ENCODE results near the gene CTNNBL1. TPM values are rescaled to one million over a fixed set of nuclear protein-coding genes. Genes with fewer than 3 reads are reported as not detected.

Gene CTNNBL1
- total RNA-seq, 2 experiments from 2014 or later = 66.4 to 75.4 TPM

DNA sequence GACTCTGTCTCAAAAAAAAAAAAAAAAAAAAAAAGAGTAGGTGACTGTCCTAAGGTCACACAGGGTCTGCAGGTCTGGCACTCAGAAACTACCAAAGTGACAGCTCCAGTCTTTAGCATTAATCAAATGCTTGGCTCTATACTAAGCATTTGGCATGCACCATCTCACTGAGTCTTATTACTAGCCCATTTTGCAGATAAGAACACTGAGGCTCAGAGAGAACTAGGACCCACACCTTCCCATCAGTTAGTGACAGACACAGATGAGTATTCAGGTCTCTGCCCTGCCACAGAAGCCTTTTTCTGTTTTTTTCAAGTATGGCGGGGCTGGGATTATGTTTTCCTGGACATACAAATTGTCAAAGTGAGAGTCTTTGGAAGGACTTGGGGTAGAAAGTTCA, 186.0 kb downstream of the CTNNBL1 start:
- Mint-ChIP-seq H3K36me3 (ENCODE audit: low read depth) (no peaks in the 10 kb centered on the region), H3K4me3 (no peak overlapping the region), H3K4me1 (ENCODE audit: low read depth) (no peaks in the 10 kb centered on the region), H3K27me3 (ENCODE audit: low read depth) (no peaks in the 10 kb centered on the region), H3K27ac (no peak overlapping the region), H3K9me3 (no peaks in the 10 kb centered on the region)
- intact Hi-C loops (cut with micrococcal nuclease) = no loop called here
- CTCF ChIA-PET = no interaction called here
- no peak for DNase-seq

DNA sequence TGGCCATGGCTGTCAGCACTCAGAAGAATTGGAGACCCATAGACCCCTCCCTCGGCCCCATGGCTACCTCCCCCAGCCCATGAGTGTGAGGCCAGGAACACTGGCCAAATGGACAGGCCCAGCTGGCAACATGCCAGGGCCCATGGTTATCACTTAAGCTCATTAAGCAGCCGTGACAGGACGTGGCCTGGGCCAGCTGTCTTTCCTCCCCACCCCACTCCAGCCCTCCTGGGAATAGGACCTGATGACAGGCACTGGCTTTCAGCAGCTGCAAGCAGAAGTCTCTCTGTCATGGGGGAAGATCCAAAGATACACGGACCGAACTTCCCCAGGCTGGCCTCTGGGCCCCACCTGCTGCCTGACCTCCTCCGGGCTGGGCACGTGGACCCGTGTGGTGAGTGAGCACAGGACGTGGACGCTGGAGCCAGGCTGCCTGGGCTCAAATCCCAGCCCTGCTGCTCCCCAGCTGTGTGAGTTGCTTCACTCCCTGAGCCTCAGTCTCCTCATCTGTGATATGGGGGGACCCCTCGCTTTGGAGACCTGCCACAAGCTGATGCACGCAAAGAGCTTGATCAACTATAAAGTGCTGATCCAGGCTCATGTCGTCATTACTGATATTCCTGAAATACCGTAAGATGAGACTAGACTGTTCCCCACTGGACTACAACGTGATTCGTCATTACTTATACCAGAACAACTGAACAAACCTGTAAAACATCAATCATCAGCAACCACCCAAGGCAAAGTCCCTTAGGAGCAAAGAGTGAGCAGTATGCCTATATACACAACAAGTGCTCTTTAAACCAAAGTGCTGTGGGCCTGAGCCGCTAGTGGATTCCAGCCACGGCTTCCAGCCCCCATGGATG, 187.1 kb downstream of the CTNNBL1 start:
- no peak for DNase-seq
- Mint-ChIP-seq H3K4me3 (no peak overlapping the region), H3K9me3 (no peaks in the 10 kb centered on the region), H3K27me3 (ENCODE audit: low read depth) (no peaks in the 10 kb centered on the region), H3K36me3 (ENCODE audit: low read depth) (no peaks in the 10 kb centered on the region), H3K27ac (no peak overlapping the region), H3K4me1 (ENCODE audit: low read depth) (no peaks in the 10 kb centered on the region)
- CTCF ChIA-PET = no interaction called here
- intact Hi-C loops (cut with micrococcal nuclease) = no loop called here

DNA sequence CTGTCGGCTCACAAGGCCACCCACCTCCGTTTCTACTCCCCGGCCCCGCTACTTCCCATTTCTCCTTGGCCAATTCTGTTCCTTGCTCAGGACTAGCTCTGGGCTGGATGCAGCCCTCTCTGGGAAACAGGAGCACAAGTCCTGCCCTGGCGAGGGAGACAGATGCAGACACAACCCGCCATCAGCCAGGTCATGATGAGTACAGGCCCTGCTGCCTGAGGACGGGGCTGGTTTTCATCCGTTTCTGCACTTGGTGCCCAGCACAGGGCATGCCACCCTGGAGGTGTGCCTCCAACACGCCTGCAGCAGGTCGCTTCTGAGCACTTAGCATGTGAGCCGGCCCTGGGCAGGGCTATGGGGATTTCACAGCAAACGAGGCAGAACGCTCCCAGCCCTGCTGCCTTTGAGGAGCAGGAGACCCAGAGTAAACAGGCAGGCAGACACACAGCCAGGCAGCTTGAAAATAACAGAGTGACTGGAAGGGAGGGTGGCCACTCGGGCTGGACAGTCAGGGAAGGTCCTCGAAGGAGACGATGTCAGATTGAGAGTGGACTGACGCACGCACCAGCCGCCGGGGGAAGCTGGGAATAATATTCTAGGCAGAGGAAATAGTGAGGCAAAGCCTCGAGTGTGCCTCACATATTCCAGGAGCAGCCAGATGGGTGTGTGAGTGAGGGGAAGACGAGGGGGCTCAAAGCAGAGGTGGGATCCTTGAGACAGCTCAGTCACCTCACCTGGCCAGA, 187.9 kb downstream of the CTNNBL1 start:
- Mint-ChIP-seq H3K27ac (no peak overlapping the region), H3K36me3 (ENCODE audit: low read depth) (no peaks in the 10 kb centered on the region), H3K4me3 (no peak overlapping the region), H3K27me3 (ENCODE audit: low read depth) (no peaks in the 10 kb centered on the region), H3K9me3 (no peaks in the 10 kb centered on the region), H3K4me1 (ENCODE audit: low read depth) (no peaks in the 10 kb centered on the region)
- CTCF ChIA-PET = no interaction called here
- DNase-seq = no peak
- intact Hi-C loops (cut with micrococcal nuclease) = no loop called here

DNA sequence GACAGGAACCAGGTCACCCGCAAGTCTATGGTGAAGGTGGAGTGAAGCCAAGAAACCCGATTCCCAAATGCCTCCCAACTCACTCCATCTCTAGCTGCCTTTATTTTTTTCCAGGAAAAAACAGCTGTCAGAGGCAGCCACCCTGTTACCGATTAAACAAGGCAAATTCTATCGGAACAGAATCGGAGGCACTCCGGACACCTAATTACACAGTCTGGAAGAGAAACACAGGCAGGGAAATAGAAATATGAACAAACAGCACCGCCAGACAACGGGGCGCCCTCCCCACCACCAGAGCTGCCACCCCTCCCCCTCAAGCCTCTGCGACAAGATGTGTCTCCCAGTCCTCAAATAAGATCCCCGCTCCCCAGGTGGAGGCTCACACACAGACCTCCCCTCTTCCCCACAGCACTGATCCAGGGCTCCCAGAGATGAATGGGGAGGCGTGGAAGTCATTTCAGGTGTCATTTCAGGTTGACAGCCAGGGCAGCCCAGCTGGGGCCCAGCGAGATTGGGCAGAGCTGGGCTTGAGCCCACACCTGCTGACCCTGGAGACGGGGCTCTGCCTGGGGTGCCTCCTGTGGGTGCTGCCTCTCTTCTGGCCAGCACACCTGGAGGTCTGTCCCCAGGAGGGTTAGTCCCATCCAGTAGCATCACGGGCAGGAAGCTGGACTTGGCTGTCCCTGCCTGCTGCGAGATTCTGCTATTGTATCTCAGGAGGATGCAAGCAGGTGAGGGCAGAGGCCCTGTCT, 189.3 kb downstream of the CTNNBL1 start:
- Mint-ChIP-seq H3K4me3 (no peak overlapping the region), H3K4me1 (ENCODE audit: low read depth) (no peaks in the 10 kb centered on the region), H3K27me3 (ENCODE audit: low read depth) (no peaks in the 10 kb centered on the region), H3K27ac (no peak overlapping the region), H3K9me3 (no peaks in the 10 kb centered on the region), H3K36me3 (ENCODE audit: low read depth) (no peaks in the 10 kb centered on the region)
- intact Hi-C loops (cut with micrococcal nuclease) = no loop called here
- CTCF ChIA-PET = no interaction called here
- DNase-seq = no peak

DNA sequence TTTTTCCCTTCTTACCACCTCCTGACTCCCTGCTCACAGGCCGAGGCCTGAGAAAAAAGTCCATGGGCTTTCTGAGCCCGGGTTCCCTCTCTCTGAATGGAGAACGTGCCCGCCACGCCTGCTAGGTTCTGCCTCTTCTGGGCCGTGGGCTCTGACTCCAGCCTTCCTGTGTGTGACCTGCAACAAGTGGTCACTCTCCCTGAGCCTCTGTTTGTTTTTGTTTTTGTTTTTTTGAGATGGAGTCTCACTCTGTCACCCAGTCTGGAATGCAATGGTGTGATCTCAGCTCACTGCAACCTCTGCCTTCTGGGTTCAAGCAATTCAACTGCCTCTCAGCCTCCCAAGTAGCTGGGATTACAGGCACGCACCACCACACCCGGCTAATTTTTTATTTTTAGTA, 191.2 kb downstream of the CTNNBL1 start:
- intact Hi-C loops (cut with micrococcal nuclease) = no loop called here
- no peak for DNase-seq
- no peaks in the 10 kb centered on the region for H3K36me3 Mint-ChIP-seq (ENCODE audit: low read depth)
- CTCF ChIA-PET = no interaction called here
- no peak overlapping the region for H3K27ac Mint-ChIP-seq
- no peaks in the 10 kb centered on the region for H3K27me3 Mint-ChIP-seq (ENCODE audit: low read depth)
- H3K4me1 Mint-ChIP-seq (ENCODE audit: low read depth) = no peaks in the 10 kb centered on the region
- no peaks in the 10 kb centered on the region for H3K9me3 Mint-ChIP-seq
- no peak overlapping the region for H3K4me3 Mint-ChIP-seq

DNA sequence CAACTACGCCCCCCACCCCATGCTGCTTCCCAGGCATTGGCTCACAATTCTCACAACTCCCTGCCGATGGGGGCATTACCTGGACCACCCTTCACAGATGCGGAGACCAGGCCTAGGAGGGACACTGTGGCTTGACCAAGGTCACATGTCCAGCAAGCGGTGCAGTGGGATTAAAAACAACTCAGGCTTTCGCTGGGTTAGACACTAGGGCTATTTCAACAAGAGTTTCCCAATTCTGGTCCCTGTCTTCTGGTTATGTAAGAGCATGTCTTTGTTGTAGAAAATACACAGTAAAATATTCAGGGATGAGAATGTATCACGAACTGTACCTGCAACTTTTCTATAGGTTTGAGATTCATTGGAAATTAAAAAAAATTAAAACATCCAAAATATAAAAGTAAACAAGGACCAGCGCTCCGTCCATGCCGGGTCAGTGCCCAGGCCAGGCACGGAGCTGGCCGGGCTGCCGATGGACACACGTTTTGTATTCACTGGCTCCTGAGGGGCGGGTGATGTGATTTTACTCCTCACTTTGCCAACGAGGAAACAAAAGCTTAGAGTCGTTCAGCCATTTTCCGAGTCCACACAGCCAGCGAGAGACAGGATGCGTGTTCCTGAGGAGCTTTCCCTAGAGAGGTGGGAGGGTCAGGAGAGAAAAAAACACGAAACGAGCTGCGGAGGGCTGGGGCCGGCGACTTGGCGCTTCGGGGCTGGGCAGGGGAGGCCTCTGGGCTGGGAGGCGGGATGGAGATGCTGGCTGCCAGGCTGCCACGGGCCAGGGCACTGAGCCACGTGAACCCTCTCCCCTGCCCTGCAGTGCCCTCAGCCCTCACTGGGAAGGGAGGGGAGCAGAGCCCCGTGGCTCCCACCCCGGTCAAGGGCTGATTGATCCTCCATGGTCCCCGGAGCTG, 192.0 kb downstream of the CTNNBL1 start:
- H3K4me1 Mint-ChIP-seq (ENCODE audit: low read depth) = no peaks in the 10 kb centered on the region
- H3K27ac Mint-ChIP-seq = no peak overlapping the region
- H3K9me3 Mint-ChIP-seq = no peaks in the 10 kb centered on the region
- H3K36me3 Mint-ChIP-seq (ENCODE audit: low read depth) = no peaks in the 10 kb centered on the region
- CTCF ChIA-PET = no interaction called here
- no peaks in the 10 kb centered on the region for H3K27me3 Mint-ChIP-seq (ENCODE audit: low read depth)
- no peak for DNase-seq
- intact Hi-C loops (cut with micrococcal nuclease) = no loop called here
- no peak overlapping the region for H3K4me3 Mint-ChIP-seq

DNA sequence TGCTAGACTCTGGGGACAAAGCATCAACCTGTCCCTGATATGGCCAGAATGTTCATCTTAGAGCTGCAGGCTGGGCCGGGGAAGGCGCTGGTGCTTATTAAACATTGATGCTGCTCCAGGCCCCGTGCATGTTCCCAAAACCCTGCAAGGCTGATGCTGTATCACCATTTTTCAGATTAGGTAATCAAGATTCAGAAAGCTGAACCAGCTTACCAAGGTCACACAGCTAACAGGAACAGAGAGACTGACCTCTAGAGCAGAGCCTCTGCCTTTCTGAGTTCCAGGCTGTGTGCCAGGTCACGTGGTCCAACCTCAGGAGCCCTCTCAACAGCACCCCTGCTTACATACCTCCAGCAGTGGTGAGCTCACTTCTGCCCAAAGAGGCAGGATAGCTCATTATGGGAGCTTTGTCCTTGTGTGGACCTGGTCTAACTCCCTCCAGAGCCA, 193.0 kb downstream of the CTNNBL1 start:
- no peaks in the 10 kb centered on the region for H3K4me1 Mint-ChIP-seq (ENCODE audit: low read depth)
- DNase-seq = no peak
- H3K9me3 Mint-ChIP-seq = no peaks in the 10 kb centered on the region
- H3K27ac Mint-ChIP-seq = no peak overlapping the region
- H3K4me3 Mint-ChIP-seq = no peak overlapping the region
- CTCF ChIA-PET = no interaction called here
- intact Hi-C loops (cut with micrococcal nuclease) = no loop called here
- H3K36me3 Mint-ChIP-seq (ENCODE audit: low read depth) = no peaks in the 10 kb centered on the region
- no peaks in the 10 kb centered on the region for H3K27me3 Mint-ChIP-seq (ENCODE audit: low read depth)

DNA sequence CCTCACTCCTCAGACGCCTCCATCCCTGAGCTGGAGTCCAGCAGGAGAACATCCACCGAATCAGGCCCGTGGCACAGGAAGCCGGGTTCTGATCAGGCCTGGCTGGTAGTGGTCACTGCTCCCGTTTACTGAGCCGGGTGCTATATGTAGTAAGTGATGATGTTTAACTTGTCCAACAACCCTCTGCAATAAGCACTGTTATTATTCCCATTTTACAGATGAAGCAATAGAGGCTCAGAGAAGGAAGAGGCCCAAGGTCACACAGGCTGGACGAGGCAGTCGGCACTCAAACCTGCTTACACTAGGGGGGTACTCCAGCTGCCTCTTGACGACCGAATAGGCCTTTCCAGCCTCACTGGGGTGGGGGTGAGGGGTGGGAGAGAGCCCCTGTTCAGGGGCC, 194.8 kb downstream of the CTNNBL1 start:
- intact Hi-C loops (cut with micrococcal nuclease) = no loop called here
- Mint-ChIP-seq H3K4me3 (no peak overlapping the region), H3K36me3 (ENCODE audit: low read depth) (no peaks in the 10 kb centered on the region), H3K9me3 (no peaks in the 10 kb centered on the region), H3K27me3 (ENCODE audit: low read depth) (no peaks in the 10 kb centered on the region), H3K4me1 (ENCODE audit: low read depth) (no peaks in the 10 kb centered on the region), H3K27ac (no peak overlapping the region)
- CTCF ChIA-PET = no interaction called here
- no peak for DNase-seq

DNA sequence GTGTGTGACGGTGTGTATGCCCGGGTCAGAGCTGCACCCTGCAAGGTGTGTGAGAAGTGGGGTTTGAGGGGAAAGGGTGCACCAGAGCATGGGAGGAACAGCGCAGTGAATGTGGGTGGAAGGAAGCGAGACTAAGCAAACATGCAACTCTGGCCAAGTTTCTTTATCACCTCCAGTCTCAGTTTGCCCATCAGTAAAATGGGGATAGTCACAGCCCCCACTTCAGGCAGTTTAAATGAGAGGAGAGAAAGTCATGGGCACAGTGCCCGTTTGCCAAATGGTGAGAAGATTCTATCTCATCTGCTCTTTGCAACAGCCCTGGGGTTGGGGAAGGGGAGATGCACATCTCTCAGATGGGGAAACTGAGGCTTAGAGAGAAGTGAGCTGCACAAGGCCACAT, 196.3 kb downstream of the CTNNBL1 start:
- intact Hi-C loops (cut with micrococcal nuclease) = no loop called here
- H3K27ac Mint-ChIP-seq = no peak overlapping the region
- no peaks in the 10 kb centered on the region for H3K36me3 Mint-ChIP-seq (ENCODE audit: low read depth)
- CTCF ChIA-PET = interaction anchor here (0.5 kb wide), 1 partner anchor 163 kb away, joined by 3 read pairs; no protein-coding TSS in a partner anchor
- no peaks in the 10 kb centered on the region for H3K4me1 Mint-ChIP-seq (ENCODE audit: low read depth)
- no peak for DNase-seq
- no peaks in the 10 kb centered on the region for H3K27me3 Mint-ChIP-seq (ENCODE audit: low read depth)
- H3K9me3 Mint-ChIP-seq = no peaks in the 10 kb centered on the region
- no peak overlapping the region for H3K4me3 Mint-ChIP-seq

DNA sequence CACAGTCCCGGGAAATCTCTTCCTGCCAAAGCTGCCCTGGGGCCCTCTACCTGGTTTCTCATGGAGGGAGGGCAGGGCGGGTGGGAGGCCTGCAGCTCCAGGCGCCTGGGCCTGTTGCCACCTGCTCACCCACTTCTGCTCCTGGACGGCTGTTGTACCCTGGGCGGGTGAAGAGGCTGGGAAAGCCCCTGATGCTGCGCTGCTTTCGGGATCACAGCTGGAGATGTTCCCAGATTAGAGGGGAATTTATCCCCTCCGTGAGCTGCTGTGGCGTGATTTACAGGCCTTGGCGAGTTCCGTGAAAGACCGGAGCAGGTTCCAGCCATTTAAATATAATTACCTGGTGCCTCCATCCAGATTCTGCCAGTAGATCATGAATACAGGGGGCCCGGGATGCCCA, 196.8 kb downstream of the CTNNBL1 start:
- H3K27ac Mint-ChIP-seq = no peak overlapping the region
- H3K9me3 Mint-ChIP-seq = no peaks in the 10 kb centered on the region
- H3K36me3 Mint-ChIP-seq (ENCODE audit: low read depth) = no peaks in the 10 kb centered on the region
- H3K4me1 Mint-ChIP-seq (ENCODE audit: low read depth) = no peaks in the 10 kb centered on the region
- CTCF ChIA-PET = interaction anchor here (0.5 kb wide), 1 partner anchor 163 kb away, joined by 3 read pairs; no protein-coding TSS in a partner anchor
- H3K4me3 Mint-ChIP-seq = no peak overlapping the region
- intact Hi-C loops (cut with micrococcal nuclease) = no loop called here
- DNase-seq = no peak
- no peaks in the 10 kb centered on the region for H3K27me3 Mint-ChIP-seq (ENCODE audit: low read depth)

DNA sequence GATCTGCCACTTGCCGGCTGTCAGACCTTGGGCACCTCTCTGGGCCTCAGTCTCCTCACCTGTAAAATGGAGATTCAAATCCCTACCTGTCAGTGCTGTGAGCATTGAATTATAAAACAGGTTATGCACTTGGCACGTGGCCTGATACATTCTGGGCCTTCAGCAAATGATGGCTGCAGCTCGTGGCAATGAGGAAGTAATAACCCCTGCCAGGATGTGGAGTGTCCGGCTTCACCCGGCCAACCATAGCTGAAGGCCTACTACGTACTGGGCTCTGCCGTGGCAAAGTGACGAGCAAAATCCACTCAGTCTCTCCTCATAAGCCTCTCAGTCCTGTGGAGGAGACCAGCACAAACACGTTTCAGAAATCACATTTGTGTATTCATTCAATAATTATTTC, 198.2 kb downstream of the CTNNBL1 start:
- CTCF ChIA-PET = interaction anchor here (0.7 kb wide), 1 partner anchor 329 kb away, joined by 3 read pairs; no protein-coding TSS in a partner anchor
- no peaks in the 10 kb centered on the region for H3K9me3 Mint-ChIP-seq
- no peak overlapping the region for H3K4me3 Mint-ChIP-seq
- no peaks in the 10 kb centered on the region for H3K4me1 Mint-ChIP-seq (ENCODE audit: low read depth)
- no peak for DNase-seq
- no peaks in the 10 kb centered on the region for H3K27me3 Mint-ChIP-seq (ENCODE audit: low read depth)
- no peak overlapping the region for H3K27ac Mint-ChIP-seq
- H3K36me3 Mint-ChIP-seq (ENCODE audit: low read depth) = no peaks in the 10 kb centered on the region
- intact Hi-C loops (cut with micrococcal nuclease) = no loop called here

All from activated naive CD4-positive, alpha-beta T cell treated with anti-CD3 and anti-CD28 coated beads for 36 hours (primary cell).